SU-DHL-6 (cell line): ENCODE measurements around the gene C2orf49.

Experiments used
- H2AFZ ChIP-seq: fragments of 200-600 bp; sonication (generic); 2 replicates; pipeline ENCODE4 v1.6.1; 2014; ENCODE audit warnings: low read depth, mild to moderate bottlenecking, moderate library complexity, mixed read lengths, antibody characterized with exemption, low read length; ENCODE audit not compliant: severe bottlenecking
- H3F3A ChIP-seq: fragments of 200-600 bp; shearing (Covaris generic); 2 replicates; pipeline ENCODE4 v1.6.0; 2016; ENCODE audit warnings: antibody characterized with exemption, mild to moderate bottlenecking; ENCODE audit not compliant: insufficient read depth
- H3K27ac ChIP-seq: fragments of 200-600 bp; sonication (generic); 2 replicates; pipeline ENCODE4 v1.5.1; 2016; ENCODE audit warnings: low read depth, mild to moderate bottlenecking, low read length, moderate library complexity, mixed read lengths
- H3K27me3 ChIP-seq: fragments of 200-600 bp; sonication (generic), shearing (Covaris generic); 2 replicates; pipeline ENCODE4 v1.6.0; 2014; ENCODE audit warnings: mild to moderate bottlenecking, low read length
- H3K36me3 ChIP-seq: fragments of 200-600 bp; sonication (generic); 2 replicates; pipeline ENCODE4 v1.6.1; 2014; ENCODE audit warnings: mild to moderate bottlenecking, low read length, mixed read lengths
- H3K4me2 ChIP-seq: fragments of 300-600, 200-600 bp; shearing (Covaris generic), sonication (generic); 2 replicates; pipeline ENCODE4 v1.6.0; 2014; ENCODE audit warnings: low read length, low read depth, mild to moderate bottlenecking; ENCODE audit not compliant: poor library complexity, severe bottlenecking
- H3K4me3 ChIP-seq: fragments of 200-600 bp; sonication (generic); 2 replicates; pipeline ENCODE4 v1.5.1; 2014; ENCODE audit warnings: antibody characterized with exemption, low read length, mild to moderate bottlenecking, mixed read lengths; ENCODE audit not compliant: insufficient read depth, poor library complexity, severe bottlenecking
- H3K79me2 ChIP-seq: fragments of 200-600 bp; sonication (generic); 2 replicates; pipeline ENCODE4 v1.6.1; 2014; ENCODE audit warnings: mild to moderate bottlenecking, low read length, moderate library complexity; ENCODE audit not compliant: insufficient read depth
- H3K9ac ChIP-seq: fragments of 200-600 bp; sonication (generic); 2 replicates; pipeline ENCODE4 v1.7.0; 2014; ENCODE audit warnings: mild to moderate bottlenecking, low read length
- H3K9me2 ChIP-seq: fragments of 200-600 bp; sonication (generic); replicated peaks from 2 replicates; pipeline ENCODE4 v1.6.1; 2014; ENCODE audit warnings: low read length; ENCODE audit not compliant: insufficient read depth
- H3K9me3 ChIP-seq: fragments of 200-600 bp; sonication (generic); 2 replicates; pipeline ENCODE4 v1.6.1; 2014; ENCODE audit warnings: low read length, mixed read lengths; ENCODE audit not compliant: insufficient read depth
- H4K20me1 ChIP-seq: fragments of 200-600 bp; sonication (generic); 2 replicates; pipeline ENCODE4 v1.6.1; 2014; ENCODE audit warnings: low read depth, mild to moderate bottlenecking, antibody characterized with exemption, low read length, moderate library complexity, mixed read lengths
- CTCF ChIP-seq: fragments of 200-600 bp; sonication (generic); IDR thresholded peaks from one replicate; pipeline ENCODE4 v1.5.1; 2017; ENCODE audit warnings: antibody characterized with exemption, mild to moderate bottlenecking, low read length, moderate library complexity; ENCODE audit not compliant: insufficient read depth, poor library complexity, severe bottlenecking
- EZH2phosphoT487 ChIP-seq: fragments of 200-600 bp; sonication (generic), shearing (Covaris generic); conservative IDR thresholded peaks from 2 replicates; pipeline ENCODE4 v1.6.1; 2018; ENCODE audit warnings: mild to moderate bottlenecking, antibody characterized with exemption, low read length, moderate library complexity, mixed read lengths

The C2orf49 gene

GRCh38 chr2:105357122-105357521 is 19.8 kb downstream of the C2orf49 start:
- Histone ChIP-seq H3K9ac (no peak overlapping the region), H3K79me2 (no peaks in the 10 kb centered on the region), H3K9me2 (no peaks in the 10 kb centered on the region), H3K36me3 (peaks cover 10% of the 10 kb centered on the region; the same call in 1 of the 2 replicates), H3K27me3 (no peaks in the 10 kb centered on the region), H3K9me3 (no peaks in the 10 kb centered on the region), H4K20me1 (no peaks in the 10 kb centered on the region), H2AFZ (no peak overlapping the region), H3K4me3 (no peak overlapping the region), H3F3A (no peaks in the 10 kb centered on the region), H3K27ac (no peak overlapping the region), H3K4me2 (no peak overlapping the region)
- TF ChIP-seq EZH2phosphoT487 (no peak), CTCF (no peak)

GRCh38 chr2:105358593-105358992 is 21.3 kb downstream of the C2orf49 start:
- H3K36me3 ChIP-seq = peaks cover 10% of the 10 kb centered on the region; the same call in 1 of the 2 replicates

GRCh38 chr2:105361102-105361889 is 24.0 kb downstream of the C2orf49 start:
- Histone ChIP-seq H3F3A (no peaks in the 10 kb centered on the region), H3K4me2 (no peak overlapping the region), H2AFZ (no peak overlapping the region), H3K9me2 (no peaks in the 10 kb centered on the region), H3K27ac (no peak overlapping the region), H3K27me3 (no peaks in the 10 kb centered on the region), H3K79me2 (no peaks in the 10 kb centered on the region), H4K20me1 (no peaks in the 10 kb centered on the region), H3K9ac (no peak overlapping the region), H3K9me3 (no peaks in the 10 kb centered on the region), H3K4me3 (no peak overlapping the region), H3K36me3 (peaks cover 10% of the 10 kb centered on the region; the same call in 1 of the 2 replicates)
- TF ChIP-seq EZH2phosphoT487 = no peak
- no peak for TF ChIP-seq CTCF

More at GRCh38 chr2:105358593-105358992, 21.3 kb downstream of the C2orf49 start:
- H2AFZ ChIP-seq = no peak overlapping the region
- H3K9me3 ChIP-seq = no peaks in the 10 kb centered on the region
- no peak overlapping the region for H3K9ac ChIP-seq
- TF ChIP-seq EZH2phosphoT487 (no peak), CTCF (no peak)
- H3F3A ChIP-seq = no peaks in the 10 kb centered on the region
- no peak overlapping the region for H3K4me2 ChIP-seq
- no peak overlapping the region for H3K27ac ChIP-seq
- no peaks in the 10 kb centered on the region for H3K9me2 ChIP-seq
- no peak overlapping the region for H3K4me3 ChIP-seq
- no peaks in the 10 kb centered on the region for H3K27me3 ChIP-seq
- H3K79me2 ChIP-seq = no peaks in the 10 kb centered on the region
- no peaks in the 10 kb centered on the region for H4K20me1 ChIP-seq
